Femur (tissue), 1 donor: ENCODE data around the gene RAC2.

ENCODE experiments used
- DNase-seq: peaks from one replicate; pipeline ENCODE4 v3.0.0-alpha.2; 2017

RAC2 gene

GRCh38 chr22:37215890-37216289 is 28.2 kb downstream of the RAC2 start:
- no peak for DNase-seq

DNA sequence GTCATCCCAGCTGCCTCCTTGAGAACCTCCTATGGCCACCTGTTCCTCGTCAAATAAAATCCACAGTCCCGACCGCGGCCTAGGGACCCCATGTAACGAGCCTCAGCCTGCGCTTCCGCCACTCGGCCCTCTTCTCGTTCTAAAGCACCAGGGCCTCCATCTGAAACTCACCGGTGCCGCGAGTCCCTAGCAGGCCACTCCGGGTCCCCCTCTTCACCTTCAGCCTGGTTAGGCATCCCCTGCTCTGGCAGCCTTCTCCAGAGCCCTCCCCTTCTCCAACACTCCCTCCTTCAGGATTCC is 29.4 kb downstream of the RAC2 start:
- DNase-seq = no peak

- no peak for DNase-seq
Observed at GRCh38 chr22:37213941-37214730, 29.9 kb downstream of the RAC2 start.

- no peak for DNase-seq
Observed at GRCh38 chr22:37213218-37213855, 30.7 kb downstream of the RAC2 start.

- no peak for DNase-seq
Observed at GRCh38 chr22:37212174-37212906, 31.7 kb downstream of the RAC2 start, which contains the start of gene SSTR3. Gene SSTR3, minus strand, starts transcription at chr22:37212477. Its CDS starts 4,674 bp downstream, at chr22:37207803.

DNA sequence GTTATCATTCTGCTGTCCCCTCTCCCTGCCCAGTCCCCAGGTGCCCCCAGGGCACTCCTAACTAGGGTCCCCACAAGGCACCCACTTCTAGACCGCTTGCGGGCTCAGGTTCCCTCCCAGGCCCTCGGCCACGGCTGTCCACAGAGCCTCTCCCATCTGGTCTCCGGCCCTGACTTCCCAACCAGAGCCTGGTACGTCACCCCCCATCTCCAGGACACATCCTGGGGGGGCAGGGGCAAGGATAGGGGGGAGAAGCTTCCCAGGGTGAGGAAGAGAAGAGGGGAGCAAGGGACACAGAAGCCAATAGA is 32.2 kb downstream of the RAC2 start:
- DNase-seq = no peak

DNA sequence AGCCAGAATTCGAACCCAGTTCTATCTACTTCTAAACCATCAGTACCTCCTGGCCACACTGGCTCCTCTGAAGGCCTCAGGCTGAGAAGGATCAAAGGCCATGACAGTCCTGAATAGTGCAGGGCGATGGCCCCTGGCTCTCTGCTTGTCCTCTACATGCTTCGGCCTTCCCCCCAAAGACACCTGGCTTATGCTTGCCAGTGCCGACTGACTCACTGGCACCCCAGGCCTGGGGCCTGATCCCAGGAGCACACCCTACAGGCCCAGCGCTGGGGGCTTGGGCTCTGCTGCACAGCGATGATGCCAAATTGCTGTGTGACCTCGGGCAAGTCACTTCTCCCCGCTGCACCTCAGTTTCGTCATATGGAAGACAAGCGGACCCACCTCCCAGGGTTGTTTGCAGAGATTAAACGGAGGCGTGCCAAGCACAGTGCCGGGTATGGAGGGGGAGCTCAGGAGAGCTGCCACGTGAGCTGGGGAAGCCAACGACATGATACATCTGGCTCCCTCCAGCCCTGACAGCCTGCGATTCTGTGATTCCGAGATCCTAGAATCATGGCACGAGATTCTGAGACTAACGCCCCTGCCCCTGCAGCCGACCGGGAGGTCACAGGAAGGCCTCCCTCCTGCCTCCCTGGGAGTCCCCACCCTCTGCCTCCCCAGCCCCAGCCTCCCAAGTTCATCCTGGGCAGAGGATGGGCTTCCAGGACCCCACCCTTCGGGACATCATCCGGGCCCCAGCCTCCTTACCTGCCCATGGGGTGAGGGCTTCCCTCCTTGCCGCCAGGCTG is 32.8 kb downstream of the RAC2 start:
- no peak for DNase-seq

GRCh38 chr22:37210041-37210803 is 33.8 kb downstream of the RAC2 start:
- DNase-seq = no peak

GRCh38 chr22:37209140-37209845 is 34.8 kb downstream of the RAC2 start:
- DNase-seq = no peak

DNA sequence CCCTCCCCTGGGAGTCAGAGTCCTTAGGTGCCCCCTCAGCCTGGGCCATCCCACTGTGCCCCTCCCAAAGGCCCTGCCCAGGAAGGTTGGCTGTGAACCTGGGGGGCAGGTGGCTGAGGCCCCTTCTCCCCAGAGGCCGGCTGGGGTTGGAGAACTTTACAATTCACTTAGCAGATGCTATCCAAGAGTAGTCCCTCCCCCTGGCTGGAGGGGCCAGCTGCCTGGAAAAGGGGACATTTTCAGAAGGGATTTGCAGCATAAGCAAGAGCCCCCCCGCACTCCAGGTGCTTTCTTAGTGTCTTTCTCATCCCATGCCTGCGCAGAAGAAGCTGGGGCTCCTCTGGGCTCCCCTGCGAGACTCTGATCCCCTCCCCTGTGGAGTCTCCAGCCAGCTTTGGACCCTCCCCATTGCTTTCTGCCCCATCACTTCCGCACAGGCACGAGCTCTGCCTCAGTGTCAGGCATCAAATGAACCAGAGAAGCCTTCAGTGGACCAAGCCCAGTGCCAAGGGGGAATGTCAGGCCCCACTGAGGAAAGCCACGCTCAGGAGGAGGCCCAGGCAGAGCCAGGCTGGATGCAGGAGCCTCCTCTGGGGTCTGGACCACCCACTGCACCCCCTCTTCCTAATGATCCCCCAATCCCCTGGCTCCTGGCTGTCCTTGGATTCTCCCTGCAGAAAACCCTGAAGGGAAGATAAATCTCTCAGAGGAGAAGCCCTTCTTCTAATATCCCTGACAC is 35.5 kb downstream of the RAC2 start:
- DNase-seq = no peak

GRCh38 chr22:37207981-37208380 is 36.1 kb downstream of the RAC2 start:
- no peak for DNase-seq

GRCh38 chr22:37206841-37207821 is 36.9 kb downstream of the RAC2 start:
- DNase-seq = no peak

- DNase-seq = no peak
Observed at GRCh38 chr22:37206118-37206840, 37.8 kb downstream of the RAC2 start.

DNA sequence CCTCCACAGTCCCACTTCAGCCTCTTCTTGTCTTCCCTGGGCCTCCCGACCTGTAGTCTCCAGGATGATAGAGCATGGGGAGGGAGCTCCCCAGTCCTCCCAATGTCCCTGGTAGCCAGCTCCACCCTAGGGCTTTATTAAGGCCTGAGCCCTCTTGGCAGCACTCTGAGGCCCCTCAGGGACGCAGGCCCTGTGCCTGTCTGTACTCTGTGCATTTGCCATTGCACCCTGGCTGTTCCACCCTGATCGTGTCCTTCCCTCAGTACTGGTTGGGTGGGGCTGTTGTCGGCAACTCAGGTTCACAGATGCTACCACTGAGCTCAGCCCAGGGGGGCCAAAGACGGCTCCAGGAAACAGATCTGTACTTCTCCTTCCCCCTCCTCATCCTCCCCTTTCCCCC is 39.0 kb downstream of the RAC2 start:
- DNase-seq = no peak

DNA sequence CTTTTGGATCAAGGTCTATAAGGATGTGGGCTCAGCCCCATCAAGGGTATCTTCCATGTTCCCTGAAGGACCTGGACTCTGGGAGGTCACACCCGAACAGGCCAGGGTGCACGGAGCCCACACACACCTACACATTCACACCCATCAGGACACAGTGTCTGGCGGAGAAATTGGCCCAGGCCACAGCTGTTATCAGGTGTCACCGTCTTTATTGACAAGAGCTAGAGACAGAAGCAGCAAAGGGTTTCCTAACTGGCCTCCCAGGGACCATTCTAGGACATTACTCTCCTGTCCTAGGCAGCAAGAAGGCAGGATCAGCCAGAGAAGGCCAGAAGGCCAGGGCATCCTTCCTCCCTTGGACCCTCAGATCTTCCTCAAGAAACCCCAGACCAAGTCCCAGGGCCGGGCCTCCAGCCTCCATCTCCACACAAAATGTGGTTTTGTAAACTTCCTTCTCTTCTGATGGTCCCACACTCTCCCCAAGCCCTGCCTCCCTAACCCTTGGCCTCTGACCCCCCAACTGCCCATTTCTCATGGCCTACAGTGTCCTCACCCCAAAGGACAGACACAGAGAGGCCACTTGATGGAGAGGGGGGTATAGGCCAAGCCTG is 39.9 kb downstream of the RAC2 start:
- DNase-seq = no peak

DNA sequence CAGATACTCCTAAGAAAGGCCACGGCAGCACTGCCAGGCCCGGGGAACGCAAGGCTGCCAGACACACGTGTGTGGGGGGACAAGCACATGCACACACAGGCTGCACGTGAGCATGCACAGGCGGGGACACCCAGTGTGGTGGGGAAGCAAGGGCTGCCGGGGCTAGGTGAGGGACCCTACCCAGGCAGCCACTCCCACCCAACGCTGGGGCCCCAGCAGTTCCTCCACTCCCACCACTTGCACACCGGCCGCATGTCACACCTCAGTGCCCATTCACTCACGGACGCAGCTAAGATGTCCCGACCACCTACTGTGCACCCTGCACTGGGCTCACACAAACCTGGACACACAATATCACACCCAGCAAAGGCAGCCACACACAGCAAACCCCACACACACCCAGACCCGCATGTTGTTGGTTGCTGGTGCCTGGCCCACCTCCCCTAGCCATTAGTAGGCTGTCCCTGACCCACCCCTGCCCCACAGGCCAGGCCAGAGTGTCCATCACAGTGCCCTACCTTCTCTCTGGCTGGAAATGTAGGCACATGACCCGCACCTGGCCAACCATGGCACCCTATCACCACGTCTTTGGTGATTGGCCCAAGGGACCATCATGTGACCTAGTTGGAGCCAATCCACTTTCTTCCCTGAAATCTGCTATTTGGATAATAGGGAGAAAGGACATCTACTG is 40.6 kb downstream of the RAC2 start:
- no peak for DNase-seq

- no peak for DNase-seq
Observed at GRCh38 chr22:37202716-37203115, 41.4 kb downstream of the RAC2 start.

DNA sequence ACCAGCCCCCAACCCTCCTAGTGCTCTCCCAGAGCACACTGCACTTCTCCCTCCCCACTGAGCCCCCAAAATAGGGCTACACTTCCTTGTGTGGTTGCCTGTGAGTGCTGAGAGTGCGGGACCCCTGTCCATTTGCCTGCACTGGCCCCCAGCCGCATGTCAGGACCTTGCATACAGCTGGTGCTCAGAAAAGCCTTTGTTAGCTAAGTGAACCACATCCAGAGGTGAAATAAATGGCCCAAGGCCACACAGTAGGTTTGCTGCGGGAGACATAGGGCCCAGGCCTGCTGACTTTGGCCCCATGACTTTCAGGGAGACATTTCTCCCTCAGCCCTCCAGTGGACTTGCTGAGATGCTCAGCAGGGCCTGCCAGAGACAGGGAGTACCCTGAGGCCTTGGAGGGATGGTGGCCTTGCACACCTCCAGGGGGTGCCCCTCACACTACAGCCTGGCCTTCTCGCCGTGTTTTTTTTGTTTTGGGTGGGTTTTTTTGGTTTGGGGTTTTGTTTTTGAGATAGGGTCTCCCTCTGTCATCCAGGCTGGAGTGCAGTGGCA is 42.0 kb downstream of the RAC2 start:
- no peak for DNase-seq
